ENCODE results near the gene TRPV2. TPM values are rescaled to one million over a fixed set of nuclear protein-coding genes. Genes with fewer than 3 reads are reported as not detected.

Gene TRPV2
- total RNA-seq, 5 donors from 2014 or later (not counting 1 experiment from before 2014, with no cell fraction given): 91.3 to 127 (median 122) TPM

- Histone ChIP-seq H3K27ac (ENCODE audit: low read length) (no peak overlapping the region), H3K9me3 (no peaks in the 10 kb centered on the region), H3K27me3 (replicated peaks in 1 of 2; ENCODE audit: control insufficient read depth in 2 of 2, extremely low read depth in 1 of 2, insufficient read depth in 2 of 2, low read length in 1 of 2) (peaks cover 0 to 8% of the 10 kb centered on the region in 2 experiments), H3K4me1 (ENCODE audit: control insufficient read depth in 1 of 2, extremely low read depth in 1 of 2, insufficient read depth in 2 of 2, low read length in 2 of 2) (no peaks in the 10 kb centered on the region), H3K4me3 (ENCODE audit: control insufficient read depth in 1 of 2, extremely low read depth in 1 of 2, low read length in 1 of 2) (no peak overlapping the region), H3K36me3 (ENCODE audit: control insufficient read depth in 2 of 2, extremely low read depth in 1 of 2, insufficient read depth in 1 of 2, low read length in 1 of 2) (no peaks in the 10 kb centered on the region)
- WGBS (ENCODE audit: insufficient coverage): 100% methylated on average over 1 of the region's 19 CpGs
- peaks cover 0 to 6% (median 0%) of the 10 kb centered on the region in 3 donors for H3K4me1 Mint-ChIP-seq
- CTCF ChIA-PET: interaction anchor here in 1 of 2 donors (0.6 kb wide), 1 partner anchor 33 kb away, joined by 4 read pairs; no protein-coding TSS in a partner anchor
- no peaks in the 10 kb centered on the region for H3K9me3 Mint-ChIP-seq
- POLR2A ChIA-PET: no interaction called here
- no peak for ATAC-seq (replicated peaks in 1 of 4)
- no peak for DNase-seq
- H3K27ac Mint-ChIP-seq: no peak overlapping the region
- no peak overlapping the region for H3K4me3 Mint-ChIP-seq
- H3K27me3 Mint-ChIP-seq: no peaks in the 10 kb centered on the region
- no peaks in the 10 kb centered on the region for H3K36me3 Mint-ChIP-seq
Measured at GRCh38 chr17:16484445-16485175, 69.2 kb downstream of the TRPV2 start.

Other genes with a start within 250 kb of the TRPV2 start
- gene NCOR1, start 200.0 kb upstream of the TRPV2 start, total RNA-seq: 100 to 1,000 TPM; 134 to 173 (median 152) TPM
- gene PIGL, start 198.4 kb upstream of the TRPV2 start, total RNA-seq: 10 to 100 TPM; 53.9 to 90.2 (median 82.7) TPM
- 10 to 100 TPM; 12.7 to 20.0 (median 17.8) TPM for gene CENPV, start 62.1 kb upstream of the TRPV2 start, total RNA-seq
- gene UBB, start 34.5 kb upstream of the TRPV2 start, total RNA-seq: 100 to 1,000 TPM; 669 to 892 (median 718) TPM
- gene LRRC75A, start 76.6 kb downstream of the TRPV2 start, total RNA-seq: 1 to 10 TPM; 3.5 to 7.8 (median 5.4) TPM
- 10 to 100 TPM; 11.1 to 23.6 (median 18.8) TPM for gene ZNF287, start 153.6 kb downstream of the TRPV2 start, total RNA-seq
- gene ZNF624, start 238.3 kb downstream of the TRPV2 start, total RNA-seq: 10 to 100 TPM in 3 of 5 donors, 1 to 10 TPM in 2; 5.7 to 12.4 (median 10.3) TPM

All from T-cell (primary cell).